CD4-positive, alpha-beta T cell treated with Interleukin-17A for 4 hours (primary cell): ENCODE measurements around the gene HNRNPA1.
"Not testable (repeated sequence)": the region's sequence is repeated elsewhere in the genome, so short reads cannot be mapped to it uniquely, and the experiment has no call there.

ENCODE experiments used
- DNase-seq: peaks from one replicate; pipeline ENCODE4 v3.0.0-alpha.2; 2020; ENCODE audit warnings: mixed read lengths

Gene HNRNPA1

GRCh38 chr12:54300225-54300731, 19.8 kb downstream of the HNRNPA1 start:
- DNase-seq = no peak

- DNase-seq = peak; percentile 54
These were observed 20.4 kb downstream of the HNRNPA1 start, which contains the start of gene NFE2 for GRCh38 chr12:54300732-54301427. NFE2 (minus strand) TSS chr12:54301015; CDS start chr12:54295248, 5,767 bp downstream.

DNA sequence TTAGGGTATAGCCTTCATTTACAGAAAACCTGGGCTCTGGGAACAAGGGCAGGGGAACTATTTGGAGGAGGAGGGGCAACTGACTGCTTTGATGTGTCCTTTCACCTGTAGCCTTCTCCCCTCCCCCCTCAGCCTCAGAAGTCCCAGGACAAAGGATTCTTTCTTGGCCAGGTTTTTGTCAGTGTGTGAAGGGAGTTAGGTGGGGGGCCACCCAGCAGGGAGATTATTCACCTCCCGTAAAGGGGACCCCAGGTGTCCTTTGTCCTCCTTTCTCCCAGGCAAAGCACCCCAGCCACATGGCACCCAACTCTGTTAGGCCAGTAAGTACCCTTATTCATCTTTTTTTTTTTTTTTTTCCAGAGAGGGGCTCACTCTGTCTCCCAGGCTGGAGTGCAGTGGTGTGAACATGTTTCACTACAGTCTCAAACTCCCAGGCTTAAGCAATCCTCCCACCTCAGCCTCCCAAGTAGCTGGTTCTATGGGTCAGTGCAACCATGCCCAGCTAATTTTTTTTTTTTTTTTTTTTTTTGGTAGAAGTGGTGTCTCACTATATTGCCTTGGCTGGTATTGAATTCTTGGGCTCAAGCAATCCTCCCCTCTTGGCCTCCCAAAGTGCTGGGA, 21.0 kb downstream of the HNRNPA1 start:
- DNase-seq = no peak

- DNase-seq = no peak
These were observed 23.1 kb downstream of the HNRNPA1 start for GRCh38 chr12:54303640-54304039.

- DNase-seq = peak; percentile 18
These were observed 23.8 kb downstream of the HNRNPA1 start for GRCh38 chr12:54304187-54304810.

DNA sequence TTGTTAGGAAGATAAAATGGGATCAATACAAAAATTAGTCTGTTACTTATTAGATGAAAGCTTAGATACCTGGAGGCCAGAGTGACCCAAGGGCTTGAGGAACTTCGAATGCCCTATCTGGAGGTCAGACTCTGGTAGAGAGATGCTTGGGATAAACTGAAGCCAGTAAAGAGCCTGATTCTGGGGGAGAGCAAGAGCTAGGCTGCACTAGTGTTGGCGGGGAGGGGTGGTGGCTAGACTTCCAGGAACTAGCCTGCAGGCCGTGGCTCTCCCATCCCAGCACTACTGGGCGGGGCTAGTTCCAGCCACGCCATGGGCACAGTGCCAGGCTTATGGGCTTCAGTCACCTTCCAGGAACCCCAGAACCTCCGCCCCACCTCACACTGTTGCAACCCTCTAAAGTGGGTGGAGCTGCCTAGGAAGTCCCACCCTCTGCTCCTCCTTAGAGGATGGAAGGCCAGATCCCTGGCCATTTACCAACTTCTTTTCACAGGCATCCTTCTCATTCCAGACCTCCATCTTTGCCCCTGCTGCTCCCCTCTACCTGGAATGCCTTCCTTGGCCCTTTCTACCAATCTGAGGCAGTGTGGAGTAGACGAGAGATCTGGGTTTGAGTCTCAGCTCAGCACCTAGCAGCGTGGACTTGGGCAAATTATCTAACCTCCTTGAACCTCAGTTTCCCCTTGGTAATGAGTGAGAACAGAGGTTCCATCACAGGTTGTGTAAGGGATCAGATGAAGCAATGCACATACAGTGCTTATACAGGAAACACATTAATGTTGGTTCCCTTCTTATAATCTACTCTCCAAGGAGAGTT, 26.6 kb downstream of the HNRNPA1 start:
- peak; percentile 34 for DNase-seq

DNA sequence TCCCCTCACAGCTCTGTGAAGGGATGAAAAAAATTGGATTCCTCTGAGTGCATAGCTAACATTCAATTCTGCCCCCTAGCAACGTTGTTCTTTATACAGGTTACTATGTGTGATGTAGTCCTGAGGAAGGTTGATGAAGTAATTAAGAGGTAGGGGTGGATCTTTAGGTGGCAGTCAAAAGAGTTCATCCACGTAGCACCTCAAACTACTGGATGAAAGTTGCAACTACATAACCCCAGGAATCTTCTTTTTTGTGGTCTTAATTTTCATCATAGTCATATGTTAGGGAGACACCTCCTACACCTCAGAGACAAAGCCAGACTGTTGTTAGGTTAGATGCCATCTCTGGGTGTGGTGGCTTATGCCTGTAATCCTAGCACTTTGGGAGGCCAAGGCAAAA, 30.5 kb downstream of the HNRNPA1 start:
- no peak for DNase-seq

- DNase-seq = not testable (repeated sequence)
These were observed 31.8 kb downstream of the HNRNPA1 start for GRCh38 chr12:54312309-54312708.

DNA sequence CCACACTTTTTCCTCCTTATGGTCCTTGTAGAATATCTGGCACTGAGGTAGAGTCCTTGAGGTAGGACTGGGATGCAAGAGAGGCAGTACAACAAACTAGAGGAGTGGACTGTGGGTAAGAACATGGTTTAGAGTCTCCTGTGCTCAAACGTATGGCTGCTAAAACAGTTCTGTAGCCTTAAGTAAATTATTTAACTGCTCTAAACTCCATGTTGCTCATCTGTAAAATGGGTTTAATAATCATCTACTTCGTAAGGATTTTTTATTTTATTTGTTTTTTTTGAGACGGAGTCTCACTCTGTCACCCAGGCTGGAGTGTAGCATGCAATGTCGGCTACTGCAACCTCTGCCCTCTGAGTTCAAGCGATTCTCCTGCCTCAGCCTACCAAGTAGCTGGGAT, 40.8 kb downstream of the HNRNPA1 start:
- DNase-seq = no peak

GRCh38 chr12:54324617-54325441, 44.3 kb downstream of the HNRNPA1 start, which contains the start of gene COPZ1:
COPZ1 (plus strand) TSS chr12:54325131; CDS start chr12:54325164, 33 bp downstream.
- peak; percentile 94 for DNase-seq

GRCh38 chr12:54325442-54326109, 45.0 kb downstream of the HNRNPA1 start:
- not testable (repeated sequence) for DNase-seq

GRCh38 chr12:54328595-54329337, 48.2 kb downstream of the HNRNPA1 start:
- no peak for DNase-seq

DNA sequence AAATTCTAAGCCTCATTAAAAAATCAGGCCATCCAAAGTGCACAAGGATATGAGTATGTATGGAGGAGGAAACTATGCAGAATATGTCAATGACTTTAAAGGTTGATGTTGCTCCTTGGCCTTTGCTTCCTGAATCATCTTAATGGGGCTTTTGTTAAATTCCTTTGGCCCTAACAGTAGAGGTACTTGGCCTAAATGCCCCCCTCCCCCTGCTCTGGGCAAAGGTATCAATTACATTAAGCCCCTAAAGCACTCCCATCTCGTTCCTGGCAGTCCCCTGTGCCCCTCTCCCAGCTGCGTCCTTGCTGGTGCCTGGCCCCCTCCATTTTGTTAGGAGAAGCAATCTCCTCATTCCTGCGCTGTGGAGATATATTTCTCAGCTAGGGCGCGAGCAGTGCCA, 49.2 kb downstream of the HNRNPA1 start:
- DNase-seq = no peak

- no peak for DNase-seq
These were observed 49.9 kb downstream of the HNRNPA1 start for GRCh38 chr12:54330442-54330841.

DNA sequence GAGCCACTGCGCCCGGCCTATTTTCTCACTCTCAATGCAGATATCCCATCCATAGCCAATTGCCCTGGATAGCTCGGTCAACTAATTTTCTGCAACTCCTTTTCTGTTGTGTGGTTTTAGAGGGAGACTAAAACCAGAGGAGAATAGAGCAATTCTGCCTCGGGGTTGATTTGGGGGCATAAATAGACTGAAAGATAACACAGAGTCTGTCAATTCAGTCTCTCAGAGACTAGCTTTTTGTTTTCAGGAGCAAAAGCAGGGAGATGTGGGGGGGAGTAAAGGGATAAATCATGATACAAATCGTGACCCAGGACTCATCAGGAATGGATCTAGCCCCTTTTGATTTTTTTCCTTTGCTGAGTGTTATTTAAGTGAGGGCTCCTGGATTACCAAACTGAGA, 50.9 kb downstream of the HNRNPA1 start:
- no peak for DNase-seq

GRCh38 chr12:54333420-54334034, 53.0 kb downstream of the HNRNPA1 start:
- no peak for DNase-seq
